SKM-1 (cell line): ENCODE measurements around the gene CISTR.
A peak's percentile ranks its signal among the peaks of the same experiment; 100 is the strongest.

Source experiments
- DNase-seq: peaks from one replicate; lab custom pipeline; 2025; ENCODE audit not compliant: unreplicated experiment; lab: John Stamatoyannopoulos, UW

Gene CISTR

GRCh38 chr12:53744751-53745150 is 7.0 kb downstream of the CISTR start:
- no peak for DNase-seq

- no peak for DNase-seq
These were observed 7.7 kb downstream of the CISTR start for GRCh38 chr12:53744130-53744441.

- peak; percentile 5 for DNase-seq
These were observed 8.3 kb downstream of the CISTR start for GRCh38 chr12:53743266-53744129.

- DNase-seq: no peak
These were observed 11.7 kb downstream of the CISTR start for GRCh38 chr12:53740130-53740491.

- DNase-seq: no peak
These were observed 12.3 kb downstream of the CISTR start for GRCh38 chr12:53739214-53740129.

- no peak for DNase-seq
These were observed 13.2 kb downstream of the CISTR start for GRCh38 chr12:53738406-53739213.

GRCh38 chr12:53737951-53738405 is 13.8 kb downstream of the CISTR start:
- DNase-seq: no peak

GRCh38 chr12:53737093-53737808 is 14.5 kb downstream of the CISTR start:
- DNase-seq: no peak

GRCh38 chr12:53736592-53736991 is 15.2 kb downstream of the CISTR start:
- no peak for DNase-seq

GRCh38 chr12:53735556-53735955 is 16.2 kb downstream of the CISTR start:
- no peak for DNase-seq

- no peak for DNase-seq
These were observed 17.4 kb downstream of the CISTR start for GRCh38 chr12:53734425-53734824.

GRCh38 chr12:53733807-53734200 is 18.0 kb downstream of the CISTR start:
- no peak for DNase-seq

GRCh38 chr12:53733051-53733806 is 18.6 kb downstream of the CISTR start:
- no peak for DNase-seq

- no peak for DNase-seq
These were observed 22.1 kb downstream of the CISTR start for GRCh38 chr12:53729644-53730043.

- DNase-seq: no peak
These were observed 23.6 kb downstream of the CISTR start for GRCh38 chr12:53728206-53728605.

GRCh38 chr12:53727310-53728041 is 24.3 kb downstream of the CISTR start, which contains the start of gene CALCOCO1:
CALCOCO1 (minus strand) TSS chr12:53727452; CDS start chr12:53725242, 2,210 bp downstream.
- DNase-seq: peak; percentile 78

- DNase-seq: no peak
These were observed 24.9 kb downstream of the CISTR start for GRCh38 chr12:53726946-53727309.

- DNase-seq: no peak
These were observed 25.4 kb downstream of the CISTR start for GRCh38 chr12:53726341-53726740.

- no peak for DNase-seq
These were observed 26.0 kb downstream of the CISTR start for GRCh38 chr12:53725824-53726223.
